BJ (cell line): Measurements from ENCODE around the gene KCNH3. TPM values are rescaled to one million over a fixed set of nuclear protein-coding genes. Genes with fewer than 3 reads are reported as not detected.
"Not testable (repeated sequence)": the region's sequence is repeated elsewhere in the genome, so short reads cannot be mapped to it uniquely, and the experiment has no call there.

Experiments used
- CTCF ChIA-PET: fragments of 350-600 bp; formaldehyde crosslinking; extraction: SDS; loops from one replicate; lab custom pipeline; 2021; ENCODE audit warnings: antibody characterized with exemption, inconsistent platforms; lab: Yijun Ruan, JAX
- POLR2A ChIA-PET: fragments of 300-600 bp; sonication (Branson Sonifier 250); formaldehyde crosslinking; extraction: SDS; loops from one replicate; lab custom pipeline; 2021; ENCODE audit warnings: antibody characterized with exemption; lab: Charles Lee
- DNase-seq: peaks from one replicate; pipeline ENCODE4 v3.0.0-alpha.2; 2011; ENCODE audit warnings: low read depth
- H3K27me3 ChIP-seq: 2 replicates; pipeline ENCODE4 v1.6.0; 2011; ENCODE audit warnings: low read length; ENCODE audit not compliant: control insufficient read depth, insufficient read depth
- H3K36me3 ChIP-seq: 2 replicates; pipeline ENCODE4 v1.5.1; 2011; ENCODE audit warnings: low read length; ENCODE audit not compliant: control insufficient read depth, insufficient read depth
- H3K4me3 ChIP-seq: 2 replicates; pipeline ENCODE4 v1.5.1; 2011; ENCODE audit warnings: low read depth, mild to moderate bottlenecking, control low read depth, low read length
- CTCF ChIP-seq: IDR thresholded peaks from 2 replicates; pipeline ENCODE4 v1.5.1; 2011; ENCODE audit warnings: low read depth, mild to moderate bottlenecking, control low read depth, inconsistent platforms, low read length, moderate library complexity; ENCODE audit not compliant: insufficient read depth
- polyA plus RNA-seq: library from polyadenylated mRNA; depleted of rRNA; stranded (reverse); fragments of >200 nt; gene quantifications from 2 replicates; pipeline ENCODE4 v1.2.3, GENCODE V29; 2011; rRNA removed
- small RNA-seq: library from RNA; depleted of rRNA; stranded (forward); fragments of <200 nt; gene quantifications from one replicate; pipeline ENCODE3, GENCODE V24; 2012; ENCODE audit warnings: low replicate concordance, low read depth; ENCODE audit not compliant: insufficient read length

Gene KCNH3
- polyA plus RNA-seq, 1 experiment = 0.02 TPM

DNA sequence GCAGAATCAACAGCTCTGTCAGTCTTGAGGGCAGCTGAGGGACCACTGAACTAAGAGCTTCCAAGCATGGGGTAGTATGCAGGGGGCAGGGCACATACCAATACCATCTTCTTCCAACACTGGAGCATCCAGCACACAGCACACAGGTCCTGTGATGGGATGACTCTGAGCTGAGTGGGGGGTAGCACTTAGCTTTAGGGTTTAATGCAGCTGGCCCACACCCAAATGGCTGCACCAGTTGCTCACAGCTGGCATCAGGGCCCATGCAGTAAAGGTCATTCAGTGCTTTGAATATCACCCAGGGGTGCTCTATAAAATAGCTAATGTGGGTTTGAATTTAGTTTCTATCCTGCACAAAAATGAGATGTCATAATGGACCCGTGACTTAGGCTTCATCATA, 64.9 kb downstream of the KCNH3 start:
- ChIA-PET POLR2A (no interaction called here), CTCF (interaction anchor here (1.0 to 3.5 kb wide), 3 partner anchors 19 to 23 kb away, joined by 3 to 18 read pairs (median 4); partner anchors contain the start of gene PRPF40B)
- H3K36me3 ChIP-seq = no peaks in the 10 kb centered on the region

DNA sequence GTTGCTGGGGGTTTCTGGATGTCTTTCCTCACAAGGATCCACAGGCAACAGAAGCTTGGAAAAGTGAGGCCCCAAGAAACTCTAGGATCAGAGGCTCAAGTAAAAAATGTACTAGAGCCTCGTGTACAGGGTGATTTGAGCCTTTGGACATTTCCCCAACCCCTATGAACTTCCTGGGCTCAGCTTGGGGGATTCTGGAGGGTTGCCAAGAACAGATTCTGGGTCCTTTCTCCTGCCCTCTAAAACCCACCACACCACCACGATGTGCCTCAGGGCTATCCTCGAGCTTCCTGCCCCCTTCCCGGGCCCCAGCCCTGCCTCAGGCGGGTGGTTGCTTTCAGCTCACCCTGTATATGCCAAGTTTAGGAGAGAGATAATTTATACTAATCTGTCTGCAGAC, 66.0 kb downstream of the KCNH3 start:
- no peak for DNase-seq
- Histone ChIP-seq H3K36me3 (no peaks in the 10 kb centered on the region), H3K27me3 (no peaks in the 10 kb centered on the region), H3K4me3 (no peak overlapping the region)
- no peak for TF ChIP-seq CTCF
- ChIA-PET POLR2A (no interaction called here), CTCF (interaction anchor here (0.7 to 3.5 kb wide), 4 partner anchors 11 to 24 kb away, joined by 3 to 18 read pairs (median 6); partner anchors contain the start of gene PRPF40B)

More for the DNA sequence above, 64.9 kb downstream of the KCNH3 start:
- DNase-seq = no peak
- H3K27me3 ChIP-seq = no peaks in the 10 kb centered on the region
- no peak for TF ChIP-seq CTCF
- H3K4me3 ChIP-seq = no peak overlapping the region

GRCh38 chr12:49605539-49605938, 66.7 kb downstream of the KCNH3 start, which contains the start of gene FAM186B:
Gene FAM186B, minus strand, starts transcription at chr12:49605639. Its CDS starts 162 bp downstream, at chr12:49605477.
- POLR2A ChIA-PET, DNase-seq, H3K4me3 ChIP-seq, H3K36me3 ChIP-seq, H3K27me3 ChIP-seq: not testable (repeated sequence)
- CTCF ChIA-PET = interaction anchor here (1.0 to 3.5 kb wide), 3 partner anchors 10 to 25 kb away, joined by 3 to 18 read pairs (median 7); no protein-coding TSS in a partner anchor

Small RNAs within 50 kb of the gene (small RNA-seq; reads per million reads assigned to genes)
- gene POLR2KP1 (not detected), gene RNU6-834P (not detected)

Other genes with a start within 250 kb of the KCNH3 start
- gene PRPH, start 243.9 kb upstream of the KCNH3 start, polyA plus RNA-seq = not detected in 2 replicates
- gene TROAP, start 215.8 kb upstream of the KCNH3 start, polyA plus RNA-seq = 11.8 and 24.8 TPM in 2 replicates
- not detected in 2 replicates for gene C1QL4, start 201.8 kb upstream of the KCNH3 start, polyA plus RNA-seq
- 2.3 and 4.3 TPM in 2 replicates for gene DNAJC22, start 192.1 kb upstream of the KCNH3 start, polyA plus RNA-seq
- 23.1 and 29.8 TPM in 2 replicates for gene SPATS2, start 171.6 kb upstream of the KCNH3 start, polyA plus RNA-seq
- gene MCRS1, start 29.1 kb downstream of the KCNH3 start, polyA plus RNA-seq = 58.6 and 96.0 TPM in 2 replicates
- gene FAM186B, start 66.6 kb downstream of the KCNH3 start, polyA plus RNA-seq = 0.11 and 0.12 TPM in 2 replicates
- 9.8 and 15.0 TPM in 2 replicates for gene PRPF40B, start 84.5 kb downstream of the KCNH3 start, polyA plus RNA-seq
- 10.6 and 13.3 TPM in 2 replicates for gene FMNL3, start 168.4 kb downstream of the KCNH3 start, polyA plus RNA-seq
- 771 and 1,002 TPM in 2 replicates for gene TMBIM6, start 202.5 kb downstream of the KCNH3 start, polyA plus RNA-seq